MM.1S (cell line): ENCODE results near the gene PI4KA.

ENCODE experiments used
- DNase-seq: peaks from one replicate; pipeline ENCODE4 v3.0.0-alpha.2; 2015
- H2AFZ ChIP-seq: fragments of 300-600 bp; sonication (generic); 2 replicates; pipeline ENCODE4 v1.6.0; 2016; ENCODE audit warnings: antibody characterized with exemption, low read length
- H3F3A ChIP-seq: fragments of 300-600 bp; sonication (generic); 2 replicates; pipeline ENCODE4 v1.6.1; 2016; ENCODE audit warnings: mild to moderate bottlenecking, antibody characterized with exemption, low read length, moderate library complexity, mixed read lengths; ENCODE audit not compliant: insufficient read depth
- H3K27ac ChIP-seq: fragments of 300-600 bp; sonication (generic); 2 replicates; pipeline ENCODE4 v1.5.1; 2016; ENCODE audit warnings: mild to moderate bottlenecking, low read length
- H3K27me3 ChIP-seq: fragments of 300-600 bp; sonication (generic); replicated peaks from 2 replicates; pipeline ENCODE4 v1.6.0; 2016; ENCODE audit warnings: low read length; ENCODE audit not compliant: insufficient read depth
- H3K36me3 ChIP-seq: fragments of 300-600 bp; sonication (generic); replicated peaks from 2 replicates; pipeline ENCODE4 v1.6.1; 2016; ENCODE audit warnings: mild to moderate bottlenecking, low read length, mixed read lengths; ENCODE audit not compliant: insufficient read depth
- H3K4me1 ChIP-seq: fragments of 300-600 bp; sonication (generic); 2 replicates; pipeline ENCODE4 v1.6.1; 2016; ENCODE audit warnings: low read length, mixed read lengths
- H3K4me2 ChIP-seq: fragments of 300-600 bp; sonication (generic); 2 replicates; pipeline ENCODE4 v1.6.0; 2016; ENCODE audit warnings: low read depth, low read length
- H3K4me3 ChIP-seq: fragments of 300-600 bp; sonication (generic); 2 replicates; pipeline ENCODE4 v1.5.1; 2016; ENCODE audit warnings: low read length, mixed read lengths
- H3K79me2 ChIP-seq: fragments of 300-600 bp; sonication (generic); 2 replicates; pipeline ENCODE4 v1.6.1; 2016; ENCODE audit warnings: mixed run types, low read length, mixed read lengths
- H3K9ac ChIP-seq: fragments of 300-600 bp; sonication (generic); 2 replicates; pipeline ENCODE4 v1.6.1; 2016; ENCODE audit warnings: low read length, mixed read lengths
- H3K9me2 ChIP-seq: fragments of 300-600 bp; sonication (generic); replicated peaks from 2 replicates; pipeline ENCODE4 v1.6.1; 2016; ENCODE audit warnings: mild to moderate bottlenecking, low read length, mixed read lengths; ENCODE audit not compliant: insufficient read depth
- H3K9me3 ChIP-seq: fragments of 300-600 bp; sonication (generic); replicated peaks from 2 replicates; pipeline ENCODE4 v1.6.1; 2016; ENCODE audit warnings: mild to moderate bottlenecking, low read length, mixed read lengths; ENCODE audit not compliant: insufficient read depth
- H4K20me1 ChIP-seq: fragments of 300-600 bp; sonication (generic); 2 replicates; pipeline ENCODE4 v1.6.1; 2016; ENCODE audit warnings: mild to moderate bottlenecking, low read length, moderate library complexity, mixed read lengths; ENCODE audit not compliant: insufficient read depth
- EZH2 ChIP-seq: fragments of 300-600 bp; sonication (generic); optimal IDR thresholded peaks from 2 replicates; pipeline ENCODE3; 2017; ENCODE audit warnings: low read depth, mild to moderate bottlenecking, antibody characterized with exemption, low read length, mixed read lengths
- EZH2phosphoT487 ChIP-seq: fragments of 300-600 bp; sonication (generic); IDR thresholded peaks from 2 replicates; pipeline ENCODE4 v1.6.1; 2018; ENCODE audit warnings: antibody characterized with exemption, low read length
- TF ChIP-seq, protein P1 (sequence below): fragments of 300-600 bp; sonication (generic); IDR thresholded peaks from 2 replicates; pipeline ENCODE4 v1.5.1; 2016; ENCODE audit warnings: antibody characterized with exemption, low read length, mixed read lengths

The PI4KA gene

DNA sequence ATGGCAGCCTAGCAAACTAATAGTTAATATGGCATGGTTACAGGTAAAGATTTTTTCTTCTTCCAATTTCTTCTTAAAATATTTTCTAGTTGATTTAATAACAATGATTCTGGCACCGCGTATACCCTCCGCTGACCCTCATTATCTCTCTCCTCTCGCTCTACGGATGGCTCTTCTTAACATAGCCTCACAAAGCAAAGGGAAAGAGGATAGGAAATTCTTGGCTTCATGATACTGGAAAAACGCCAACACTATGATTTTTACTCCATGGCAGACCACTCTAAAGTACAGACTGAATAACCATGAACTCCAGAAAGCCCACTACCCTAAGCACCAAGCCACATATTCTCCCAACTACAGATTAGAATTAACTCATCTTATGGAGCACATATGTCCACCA, 6.1 kb downstream of the PI4KA start:
- Histone ChIP-seq H3K9ac (no peak overlapping the region), H3K27me3 (no peaks in the 10 kb centered on the region), H3K79me2 (peaks cover 95% of the 10 kb centered on the region), H3K9me3 (no peaks in the 10 kb centered on the region), H4K20me1 (peaks cover 10% of the 10 kb centered on the region), H2AFZ (no peak overlapping the region), H3F3A (no peaks in the 10 kb centered on the region), H3K9me2 (no peaks in the 10 kb centered on the region), H3K4me1 (peaks cover 9% of the 10 kb centered on the region; the same call in 1 of the 2 replicates), H3K4me2 (no peak overlapping the region), H3K4me3 (no peak overlapping the region), H3K36me3 (no peaks in the 10 kb centered on the region), H3K27ac (no peak overlapping the region)
- DNase-seq = no peak
- no peak for TF ChIP-seq EZH2phosphoT487
- no peak for TF ChIP-seq EZH2
- TF ChIP-seq, protein P1, sequence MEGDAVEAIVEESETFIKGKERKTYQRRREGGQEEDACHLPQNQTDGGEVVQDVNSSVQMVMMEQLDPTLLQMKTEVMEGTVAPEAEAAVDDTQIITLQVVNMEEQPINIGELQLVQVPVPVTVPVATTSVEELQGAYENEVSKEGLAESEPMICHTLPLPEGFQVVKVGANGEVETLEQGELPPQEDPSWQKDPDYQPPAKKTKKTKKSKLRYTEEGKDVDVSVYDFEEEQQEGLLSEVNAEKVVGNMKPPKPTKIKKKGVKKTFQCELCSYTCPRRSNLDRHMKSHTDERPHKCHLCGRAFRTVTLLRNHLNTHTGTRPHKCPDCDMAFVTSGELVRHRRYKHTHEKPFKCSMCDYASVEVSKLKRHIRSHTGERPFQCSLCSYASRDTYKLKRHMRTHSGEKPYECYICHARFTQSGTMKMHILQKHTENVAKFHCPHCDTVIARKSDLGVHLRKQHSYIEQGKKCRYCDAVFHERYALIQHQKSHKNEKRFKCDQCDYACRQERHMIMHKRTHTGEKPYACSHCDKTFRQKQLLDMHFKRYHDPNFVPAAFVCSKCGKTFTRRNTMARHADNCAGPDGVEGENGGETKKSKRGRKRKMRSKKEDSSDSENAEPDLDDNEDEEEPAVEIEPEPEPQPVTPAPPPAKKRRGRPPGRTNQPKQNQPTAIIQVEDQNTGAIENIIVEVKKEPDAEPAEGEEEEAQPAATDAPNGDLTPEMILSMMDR = no peak

GRCh38 chr22:20852076-20852475, 6.5 kb downstream of the PI4KA start:
- Histone ChIP-seq H3K4me1 (peaks cover 4% of the 10 kb centered on the region; the same call in 1 of the 2 replicates), H3K4me3 (no peak overlapping the region), H2AFZ (no peak overlapping the region), H3K27ac (no peak overlapping the region), H3K4me2 (no peak overlapping the region), H3K9ac (no peak overlapping the region), H3F3A (no peaks in the 10 kb centered on the region), H3K36me3 (no peaks in the 10 kb centered on the region), H4K20me1 (peaks cover 6% of the 10 kb centered on the region), H3K79me2 (peaks cover 95% of the 10 kb centered on the region), H3K9me3 (no peaks in the 10 kb centered on the region), H3K9me2 (no peaks in the 10 kb centered on the region), H3K27me3 (no peaks in the 10 kb centered on the region)
- TF ChIP-seq EZH2 = no peak
- TF ChIP-seq EZH2phosphoT487 = no peak
- TF ChIP-seq, protein P1 = no peak
- no peak for DNase-seq

DNA sequence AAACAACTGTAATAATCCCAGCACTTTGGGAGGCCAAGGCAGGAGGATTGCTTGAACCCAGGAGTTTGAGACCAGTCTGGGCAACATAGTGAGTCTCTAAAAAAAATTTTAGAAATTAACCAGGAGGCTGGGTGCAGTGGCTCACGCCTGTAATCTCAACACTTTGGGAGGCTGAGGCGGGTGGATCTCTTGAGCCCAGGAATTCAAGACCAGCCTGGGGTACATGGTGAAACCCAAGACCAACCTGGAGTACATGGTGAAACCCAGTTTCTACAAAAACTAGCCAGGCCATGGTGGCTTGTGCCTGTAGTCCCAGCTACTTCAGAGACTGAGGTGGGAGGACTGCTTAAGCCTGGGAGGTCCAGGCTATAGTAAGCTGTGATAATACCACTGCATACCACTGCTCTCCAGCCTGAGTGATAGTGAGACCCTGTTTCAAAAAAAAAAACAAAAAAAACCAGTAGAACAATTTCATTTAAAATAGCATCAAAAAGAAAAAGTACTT, 11.2 kb downstream of the PI4KA start:
- Histone ChIP-seq H3K4me2 (no peak overlapping the region), H3K36me3 (no peaks in the 10 kb centered on the region), H3K9me2 (no peaks in the 10 kb centered on the region), H3F3A (no peaks in the 10 kb centered on the region), H2AFZ (no peak overlapping the region), H3K27me3 (no peaks in the 10 kb centered on the region), H3K4me1 (no peaks in the 10 kb centered on the region), H3K27ac (no peak overlapping the region), H3K9ac (no peak overlapping the region), H3K79me2 (peaks cover 96% of the 10 kb centered on the region), H4K20me1 (peaks cover 11% of the 10 kb centered on the region; the same call in 1 of the 2 replicates), H3K4me3 (no peak overlapping the region), H3K9me3 (no peaks in the 10 kb centered on the region)
- no peak for TF ChIP-seq EZH2phosphoT487
- TF ChIP-seq, protein P1 = no peak
- TF ChIP-seq EZH2 = no peak
- DNase-seq = no peak
